Measurements from ENCODE around the gene STIL. TPM values are rescaled to one million over a fixed set of nuclear protein-coding genes. Genes with fewer than 3 reads are reported as not detected.

Gene STIL
- total and polyA plus RNA-seq, 2 of the 13 experiments (the other 11 are each of a cell fraction or from before 2014, with no cell fraction given): 13.7 to 18.6 TPM

- TF ChIP-seq TFE3 (CRISPR knock-in tag; IDR thresholded peaks at IDR 0.05) (0 out of 2 replicates have a peak, but pooled peaks have one; percentile 23), KDM3A (CRISPR knock-in tag; IDR thresholded peaks at IDR 0.05; ENCODE audit: low read depth) (no peak), GPN1 (CRISPR knock-in tag; IDR thresholded peaks at IDR 0.05; ENCODE audit: borderline replicate concordance) (no peak), PRMT3 (CRISPR knock-in tag; IDR thresholded peaks at IDR 0.05; ENCODE audit: borderline replicate concordance, low read depth) (peak; percentile 89; the same call in 1 of the 2 replicates), TSC22D2 (CRISPR knock-in tag; IDR thresholded peaks at IDR 0.05; ENCODE audit: borderline replicate concordance) (no peak), SMAD1 (CRISPR knock-in tag; IDR thresholded peaks at IDR 0.05; ENCODE audit: borderline replicate concordance, low read depth) (peak; percentile 57; the same call in 1 of the 2 replicates), THAP9 (CRISPR knock-in tag; IDR thresholded peaks at IDR 0.05; ENCODE audit: borderline replicate concordance) (peak; percentile 82; the same call in 1 of the 2 replicates), ZHX1 (CRISPR knock-in tag; IDR thresholded peaks at IDR 0.05; ENCODE audit: low read depth) (peak; percentile 29), NFKBIZ (CRISPR knock-in tag; IDR thresholded peaks at IDR 0.05) (no peak), ZNF34 (CRISPR knock-in tag; IDR thresholded peaks at IDR 0.05; ENCODE audit: borderline replicate concordance) (no peak), ZNF574 (CRISPR knock-in tag; IDR thresholded peaks at IDR 0.05) (peak; percentile 52), ZNF264 (CRISPR knock-in tag; IDR thresholded peaks at IDR 0.05) (0 out of 2 replicates have a peak, but pooled peaks have one; percentile 22), FOXJ3 (CRISPR knock-in tag; IDR thresholded peaks at IDR 0.05; ENCODE audit: borderline replicate concordance) (0 out of 2 replicates have a peak, but pooled peaks have one; percentile 54)
- TF ChIP-seq, protein P1, sequence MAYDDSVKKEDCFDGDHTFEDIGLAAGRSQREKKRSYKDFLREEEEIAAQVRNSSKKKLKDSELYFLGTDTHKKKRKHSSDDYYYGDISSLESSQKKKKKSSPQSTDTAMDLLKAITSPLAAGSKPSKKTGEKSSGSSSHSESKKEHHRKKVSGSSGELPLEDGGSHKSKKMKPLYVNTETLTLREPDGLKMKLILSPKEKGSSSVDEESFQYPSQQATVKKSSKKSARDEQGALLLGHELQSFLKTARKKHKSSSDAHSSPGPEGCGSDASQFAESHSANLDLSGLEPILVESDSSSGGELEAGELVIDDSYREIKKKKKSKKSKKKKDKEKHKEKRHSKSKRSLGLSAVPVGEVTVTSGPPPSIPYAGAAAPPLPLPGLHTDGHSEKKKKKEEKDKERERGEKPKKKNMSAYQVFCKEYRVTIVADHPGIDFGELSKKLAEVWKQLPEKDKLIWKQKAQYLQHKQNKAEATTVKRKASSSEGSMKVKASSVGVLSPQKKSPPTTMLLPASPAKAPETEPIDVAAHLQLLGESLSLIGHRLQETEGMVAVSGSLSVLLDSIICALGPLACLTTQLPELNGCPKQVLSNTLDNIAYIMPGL (CRISPR knock-in tag; IDR thresholded peaks at IDR 0.05; ENCODE audit: borderline replicate concordance in 1 of 2, low read depth in 1 of 2): peak in 1 of 2 experiments; percentile 46; a peak in 1 of 4 replicates
Measured at GRCh38 chr1:47313915-47314664, at the start of gene STIL (continued).

All from HepG2 (cell line).